GM21529 (cell line): ENCODE data around the gene CCDC57.
"Not testable (repeated sequence)": the region's sequence is repeated elsewhere in the genome, so short reads cannot be mapped to it uniquely, and the experiment has no call there.

Experiments
- ATAC-seq: cut with Tn5 transposase; IDR thresholded peaks from one replicate; pipeline ENCODE4 v1.9.1; 2021; ENCODE audit not compliant: unreplicated experiment

The CCDC57 gene

DNA sequence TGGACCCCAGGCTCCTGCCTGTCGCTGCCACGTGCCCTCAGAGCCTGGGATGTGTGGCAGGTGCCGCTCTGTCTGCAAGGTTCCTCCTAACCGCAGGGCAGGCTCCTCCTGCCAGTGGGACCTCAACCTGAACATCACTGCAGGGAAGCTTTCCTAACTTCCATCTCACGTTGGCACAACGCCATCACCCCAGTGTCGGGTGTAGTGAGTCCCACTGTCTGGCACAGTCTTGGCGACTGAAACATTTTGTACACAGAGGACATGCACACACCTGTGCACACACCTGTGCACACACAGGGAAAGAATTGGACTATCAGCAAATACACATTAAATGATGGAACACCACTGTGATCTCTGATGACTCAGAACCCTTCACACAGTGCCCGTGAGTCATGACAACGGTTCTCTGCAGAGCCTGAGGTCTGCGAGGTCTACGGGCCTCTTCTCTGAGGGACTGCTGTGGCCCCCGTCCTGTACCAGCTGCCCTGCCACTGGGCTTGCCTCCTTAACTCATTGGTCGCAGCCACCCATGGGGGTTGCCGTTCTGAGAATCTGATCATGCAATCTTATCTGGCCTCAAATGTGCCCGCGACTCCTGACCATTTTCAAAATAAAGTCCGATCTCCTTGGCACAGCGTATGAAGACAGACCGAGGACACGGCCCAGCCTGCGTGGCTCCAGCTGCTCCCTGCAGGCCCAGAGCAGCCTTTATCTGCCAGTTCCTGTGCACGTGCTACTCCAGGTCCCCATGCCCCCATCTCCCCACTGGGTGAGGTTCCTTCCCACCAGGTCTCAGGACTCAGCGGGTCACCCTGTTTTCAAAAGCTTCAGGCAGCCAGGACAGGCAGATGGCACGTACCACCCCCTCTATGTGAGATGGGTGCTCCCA lies 7.6 kb downstream of the CCDC57 start:
- ATAC-seq, result no peak

DNA sequence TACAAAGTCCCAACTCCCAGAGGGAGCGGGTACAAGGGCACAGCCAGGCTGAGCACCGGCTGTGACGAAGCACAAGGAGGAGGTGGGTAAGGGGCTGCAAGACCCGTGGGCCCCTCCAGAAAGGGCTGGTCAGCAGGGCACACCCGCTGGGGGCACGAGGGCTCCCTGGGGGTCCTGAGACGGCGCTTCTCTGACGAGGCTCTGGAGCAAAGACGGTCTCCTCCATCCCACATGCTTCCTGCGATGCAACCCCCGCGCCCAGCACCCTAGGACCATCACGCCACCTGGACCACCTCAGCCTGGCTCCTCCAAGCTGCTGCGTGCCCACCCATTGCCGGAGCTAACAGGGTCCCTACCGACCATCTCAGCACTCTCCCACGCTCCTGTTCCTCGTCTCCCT lies 8.7 kb downstream of the CCDC57 start:
- no peak for ATAC-seq

DNA sequence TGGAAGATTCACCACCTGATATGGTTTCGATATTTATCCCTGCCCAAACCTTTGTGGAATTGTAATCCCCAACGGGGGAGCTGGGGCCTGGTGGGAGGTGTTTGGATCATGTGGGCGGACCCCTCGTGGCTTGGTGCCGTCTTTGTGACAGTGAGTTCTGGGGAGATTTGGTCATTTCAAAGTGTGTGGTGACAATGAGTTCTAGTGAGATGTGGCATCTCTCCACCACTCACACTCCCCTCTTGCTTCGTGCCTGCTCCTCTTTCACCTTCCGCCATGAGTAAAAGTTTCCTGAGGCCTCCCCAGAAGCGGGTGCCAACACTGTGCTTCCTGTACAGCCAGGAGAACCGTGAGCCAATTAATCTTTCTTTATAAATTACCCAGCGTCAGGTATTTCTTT lies 9.7 kb downstream of the CCDC57 start:
- no peak for ATAC-seq

DNA sequence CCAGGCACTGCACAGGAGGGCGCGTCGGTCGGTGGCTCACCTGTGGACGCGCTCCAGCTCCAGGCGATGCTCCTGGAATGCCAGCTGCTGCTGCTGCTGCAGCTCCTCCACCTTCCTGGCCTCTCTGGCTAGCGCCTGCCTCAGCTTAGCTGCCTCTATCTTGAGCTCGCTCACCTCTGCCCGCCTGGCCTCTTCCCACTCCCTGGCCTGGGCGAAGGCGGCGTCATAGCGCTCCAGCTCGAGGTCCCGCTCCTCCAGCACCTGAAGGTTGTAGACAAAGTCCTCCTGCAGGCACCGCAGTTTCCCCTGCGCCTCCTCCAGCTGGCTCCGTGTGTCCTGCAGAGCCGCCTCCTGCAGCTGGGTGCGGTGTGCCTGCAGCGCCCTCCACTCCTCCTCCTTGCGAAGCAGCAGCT lies 11.1 kb downstream of the CCDC57 start:
- ATAC-seq, result no peak

DNA sequence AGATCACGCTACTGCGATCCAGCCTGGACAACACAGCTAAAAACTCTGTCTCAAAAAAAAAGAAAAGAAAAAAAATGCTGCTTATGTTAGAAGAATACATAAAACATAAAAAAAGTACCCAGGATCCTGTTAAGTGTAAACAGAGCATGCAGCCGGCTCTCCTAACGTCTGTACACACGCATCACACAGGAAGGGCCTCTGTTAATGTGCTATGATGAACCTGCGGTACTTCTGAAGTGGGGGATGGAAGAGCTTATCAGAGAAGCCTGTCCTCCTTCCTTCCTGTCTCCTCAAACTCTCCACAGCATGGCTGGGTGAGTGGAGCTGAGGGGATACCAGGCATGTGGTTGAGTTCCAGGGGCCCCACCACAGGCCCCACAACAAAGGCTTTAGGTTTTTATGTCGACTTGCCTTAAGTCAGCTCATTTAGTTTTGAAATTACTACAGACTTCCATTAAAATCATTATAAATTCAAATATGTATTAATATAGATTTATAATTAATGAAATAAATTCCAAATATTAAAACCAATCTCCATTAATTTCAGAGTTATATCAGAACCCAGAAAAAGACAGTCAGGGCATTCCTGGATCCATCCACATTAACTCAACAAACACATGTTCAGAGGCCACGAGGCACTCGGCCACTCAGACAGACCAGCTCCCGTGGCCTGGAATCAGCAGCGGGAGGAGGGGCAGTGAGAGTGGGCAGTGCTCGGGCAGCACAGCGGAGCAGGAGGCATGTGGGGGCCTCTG lies 11.7 kb downstream of the CCDC57 start:
- ATAC-seq, result no peak

DNA sequence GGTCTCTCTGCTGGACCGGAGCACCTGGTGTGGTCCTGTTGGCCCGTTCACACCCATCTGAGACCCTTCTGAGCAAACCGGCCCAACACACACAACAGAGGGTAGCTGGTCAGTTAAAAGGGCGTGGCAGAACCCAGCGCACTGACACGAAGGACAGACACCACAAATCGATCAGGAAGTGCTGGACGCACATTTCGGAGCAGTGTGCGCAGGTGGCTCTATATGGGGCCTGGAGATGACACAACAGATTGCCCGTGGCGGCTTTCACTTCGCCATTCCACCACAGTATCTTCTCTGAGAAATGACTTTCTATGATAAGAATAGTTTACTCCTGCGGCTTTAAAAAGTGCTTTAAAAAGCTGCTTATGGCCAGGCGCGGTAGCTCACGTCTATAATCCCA lies 12.5 kb downstream of the CCDC57 start:
- ATAC-seq, result no peak

DNA sequence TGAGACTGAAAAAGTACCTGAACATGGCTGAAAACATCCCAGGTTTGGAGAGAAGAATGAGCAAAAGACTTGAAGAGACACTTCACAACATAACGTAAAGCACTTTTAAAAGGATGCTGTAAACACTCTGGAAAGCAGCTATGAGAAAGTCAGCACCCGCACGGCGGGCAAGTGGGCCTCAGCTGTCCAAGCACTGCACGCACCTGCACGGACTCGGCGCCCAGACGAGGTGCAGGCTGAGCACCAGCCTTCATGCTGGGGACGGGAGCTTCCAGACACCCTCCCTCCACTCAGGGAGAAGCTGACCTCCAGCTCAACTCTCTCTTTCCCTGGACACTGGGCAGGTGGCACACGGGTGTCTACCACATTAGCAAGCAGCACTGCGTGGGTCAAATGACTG lies 13.1 kb downstream of the CCDC57 start:
- ATAC-seq, result no peak

DNA sequence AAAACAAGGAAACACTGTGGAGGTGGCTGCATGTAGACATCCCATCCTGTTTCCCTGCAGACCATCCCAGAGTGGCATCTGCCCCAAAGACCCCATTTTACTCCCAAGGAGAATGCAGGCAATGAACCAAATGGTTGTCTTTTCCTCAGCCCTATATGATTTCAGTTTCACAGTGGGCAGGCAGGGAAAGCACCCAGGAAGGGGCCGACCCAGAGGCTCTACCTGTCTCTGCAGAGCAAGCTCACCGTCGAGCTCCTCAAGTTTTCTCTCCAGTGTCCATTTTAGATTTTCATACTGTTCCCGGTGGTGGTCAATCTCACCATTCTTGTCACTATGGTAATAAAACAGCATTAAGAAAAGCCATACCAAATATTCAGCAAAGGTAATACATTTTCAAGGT lies 14.6 kb downstream of the CCDC57 start:
- no peak for ATAC-seq

DNA sequence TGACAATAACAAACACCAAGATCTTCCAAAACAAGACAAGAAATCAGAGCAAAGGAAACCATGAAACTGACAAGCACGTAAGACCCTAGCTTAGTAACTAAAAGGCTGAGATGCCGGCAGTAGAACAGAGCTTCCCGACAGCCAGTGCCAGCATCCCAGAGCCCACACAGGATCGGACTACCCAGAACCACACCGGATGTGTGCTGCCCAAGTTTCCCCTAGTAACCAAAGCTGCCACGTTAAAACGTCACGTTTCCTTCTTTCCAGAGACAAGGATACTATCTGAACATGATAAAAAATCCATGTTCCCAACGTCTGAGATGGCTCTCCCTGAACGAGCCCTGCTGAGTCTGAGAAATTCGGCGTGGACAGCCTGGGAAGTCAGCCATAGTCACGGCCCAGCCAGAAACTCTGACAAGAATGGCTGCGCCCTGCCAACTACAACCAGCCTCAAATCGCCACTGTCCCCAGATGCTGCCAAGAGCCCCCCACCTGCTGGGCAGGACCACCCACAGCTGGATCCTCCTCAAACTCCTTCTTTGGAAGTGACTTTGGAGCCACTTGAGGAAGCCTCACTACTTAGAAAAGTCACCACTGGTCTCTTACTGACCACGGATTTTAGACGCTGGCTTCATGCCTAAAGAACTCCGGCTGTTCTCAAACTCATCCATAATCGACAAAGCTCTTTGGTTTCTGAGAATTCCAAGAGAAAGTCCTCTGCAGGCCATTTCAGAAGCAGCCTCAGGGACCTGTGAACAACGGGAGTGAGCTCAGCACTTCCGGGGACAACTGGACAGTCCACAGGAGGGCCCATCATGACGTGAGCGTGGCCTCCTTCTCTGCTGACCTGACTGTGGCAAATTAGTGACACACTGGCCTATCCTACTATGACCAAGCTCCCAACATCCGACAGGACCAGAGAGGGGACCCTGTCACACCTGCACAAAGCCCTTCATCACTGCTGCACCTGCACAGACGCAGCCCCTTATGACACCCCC lies 16.7 kb downstream of the CCDC57 start:
- no peak for ATAC-seq

DNA sequence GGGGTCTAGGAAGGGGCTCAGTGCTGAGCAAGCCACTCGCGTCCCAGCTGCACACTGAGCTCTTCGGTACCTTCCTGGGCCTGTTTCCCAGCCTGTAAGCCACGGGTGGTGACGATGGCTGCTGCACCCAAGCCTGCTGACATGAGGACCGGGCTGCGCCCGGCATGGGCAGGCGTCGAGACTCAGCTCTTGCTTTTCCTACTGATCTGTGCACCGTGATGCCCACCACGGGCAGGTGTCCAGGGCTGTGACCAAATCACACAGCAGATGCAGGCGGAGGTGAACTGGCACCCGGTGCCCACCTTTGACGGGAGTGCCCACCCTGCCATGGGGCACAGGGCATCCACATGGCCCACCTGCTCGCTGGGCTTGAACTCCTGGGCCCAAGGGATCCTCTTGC lies 17.9 kb downstream of the CCDC57 start:
- no peak for ATAC-seq

DNA sequence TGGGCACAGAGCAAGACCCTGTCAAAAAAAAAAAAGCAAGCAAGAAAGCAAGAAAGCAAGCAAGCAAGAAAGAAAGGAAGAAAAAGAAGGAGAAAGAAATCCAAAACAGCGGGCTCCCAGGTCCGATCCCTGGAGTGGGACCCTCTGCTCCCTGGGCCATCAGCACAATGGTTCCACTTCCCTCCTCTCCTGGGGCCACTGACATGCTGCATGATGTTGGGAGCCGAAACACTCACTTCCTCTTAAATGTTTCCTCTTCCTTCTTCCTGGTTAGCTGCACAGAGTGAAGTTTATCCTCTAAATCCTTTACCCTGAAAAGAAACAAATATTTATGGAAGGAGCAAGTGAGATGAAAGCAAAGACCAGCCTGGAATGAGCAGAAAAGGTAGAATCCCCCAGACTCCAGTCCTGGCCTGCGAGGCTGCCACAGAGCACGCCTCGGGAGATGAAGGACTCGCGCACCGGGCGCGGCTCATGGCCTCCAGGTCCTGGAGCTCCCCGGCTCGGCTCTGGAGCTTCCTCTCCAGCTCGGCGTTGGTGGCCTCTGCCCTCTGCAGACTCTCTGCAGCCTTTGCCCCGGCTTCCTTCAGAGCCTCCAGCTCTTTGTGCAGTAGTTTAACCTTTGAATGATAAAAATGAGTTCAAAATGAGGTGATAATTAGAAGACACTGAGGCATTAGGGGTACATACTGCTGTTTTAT lies 19.0 kb downstream of the CCDC57 start:
- ATAC-seq, result no peak

DNA sequence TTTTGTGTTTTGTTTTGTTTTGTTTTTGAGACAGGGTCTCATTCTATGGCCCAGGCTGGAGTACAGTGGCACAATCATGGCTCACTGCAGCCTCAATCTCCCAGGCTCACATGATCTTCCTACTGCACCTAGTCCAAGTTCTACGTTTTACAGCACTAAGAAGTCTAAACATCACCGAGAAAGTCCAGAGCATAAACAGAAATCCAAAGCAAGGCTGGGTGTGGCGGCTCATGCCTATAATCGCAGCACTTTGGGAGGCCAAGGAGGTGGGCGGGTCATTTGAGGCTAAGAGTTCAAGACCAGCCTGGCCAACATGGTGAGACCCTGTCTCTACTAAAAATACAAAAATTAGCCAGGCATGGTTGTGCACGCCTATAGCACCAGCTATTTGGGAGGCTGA lies 19.6 kb downstream of the CCDC57 start:
- ATAC-seq, result not testable (repeated sequence)

DNA sequence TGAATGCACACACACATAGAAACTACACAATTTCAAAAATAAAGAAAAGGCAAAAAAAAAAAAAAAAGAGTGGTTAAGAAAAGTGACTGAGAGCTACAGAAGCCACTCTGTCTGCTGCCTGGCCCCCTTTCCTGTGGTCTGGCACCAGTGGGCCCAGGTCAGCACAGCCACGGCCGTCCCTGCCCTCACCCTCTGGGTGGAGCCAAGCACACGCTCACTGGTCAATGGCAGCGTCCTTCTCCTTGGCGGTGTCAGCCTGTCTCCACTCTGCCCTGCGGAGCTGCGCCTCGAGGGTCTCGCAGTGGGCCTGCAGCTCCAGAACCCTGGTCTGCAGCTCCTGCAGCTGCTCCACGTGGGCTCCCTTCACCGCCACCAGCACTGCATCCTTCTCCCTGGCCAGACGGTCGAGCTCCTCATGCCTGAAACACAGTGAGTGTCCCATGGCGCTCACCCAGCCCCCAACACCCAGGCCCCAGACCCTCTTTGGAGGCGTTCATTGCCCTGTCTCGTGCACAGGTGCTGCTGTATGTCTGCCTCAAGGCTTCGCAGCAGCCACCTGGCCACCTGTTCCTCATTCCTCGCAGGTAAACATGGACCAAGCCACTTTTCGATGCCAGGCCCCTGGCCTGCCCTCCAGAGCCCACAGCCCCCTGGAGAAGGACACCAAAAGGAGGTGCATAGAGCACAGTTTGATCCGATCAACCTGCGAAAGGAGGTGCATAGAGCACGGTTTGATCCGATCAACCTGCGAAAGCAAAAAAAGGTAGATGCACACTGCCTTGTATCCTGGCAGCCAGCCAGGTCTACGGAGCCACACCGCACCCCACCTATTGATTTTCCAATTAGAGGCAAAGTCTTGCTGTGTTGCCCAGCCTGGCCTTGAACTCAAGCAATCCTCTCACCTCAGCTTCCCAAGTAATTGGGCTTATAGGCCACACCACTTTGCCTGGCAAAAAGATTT lies 24.4 kb downstream of the CCDC57 start:
- ATAC-seq, result no peak

DNA sequence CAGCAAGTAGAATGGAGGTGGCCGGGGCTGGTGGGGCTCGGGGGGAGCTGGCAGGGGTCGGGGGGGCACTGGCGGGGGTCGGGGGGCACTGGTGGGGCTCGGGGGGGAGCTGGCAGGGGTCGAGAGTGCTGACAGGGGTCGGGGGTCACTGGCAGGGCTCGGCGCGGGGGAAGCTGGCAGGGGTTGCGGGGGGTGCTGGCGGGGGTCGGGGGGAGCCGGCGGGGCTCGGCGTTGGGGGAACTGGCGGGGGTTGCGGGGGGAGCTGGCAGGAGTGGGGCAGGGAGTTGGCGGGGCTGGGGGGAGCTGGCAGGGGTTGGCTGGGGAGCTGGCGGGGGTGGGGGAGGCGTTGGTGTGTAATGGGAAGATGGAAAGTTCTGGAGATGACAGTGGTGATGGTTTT lies 25.1 kb downstream of the CCDC57 start:
- ATAC-seq, result no peak

DNA sequence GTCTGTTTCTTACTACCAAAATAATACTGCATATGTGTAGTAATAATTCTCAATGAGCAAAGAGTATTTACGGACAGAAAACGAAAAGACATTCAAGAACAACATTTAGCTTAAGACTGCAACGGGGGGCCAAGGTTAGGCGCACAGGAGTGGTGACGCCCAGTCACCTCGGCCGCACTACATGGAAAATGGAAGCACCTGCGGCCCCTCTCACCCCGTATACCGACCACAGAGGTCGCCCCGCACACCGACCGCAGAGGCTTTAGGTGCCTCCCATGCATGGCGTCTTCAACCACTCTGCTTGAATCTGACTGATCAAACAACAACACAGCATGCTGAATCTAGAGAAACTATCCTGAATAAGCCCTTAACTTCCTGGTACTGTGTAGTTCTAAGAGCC lies 26.4 kb downstream of the CCDC57 start:
- ATAC-seq, result no peak

DNA sequence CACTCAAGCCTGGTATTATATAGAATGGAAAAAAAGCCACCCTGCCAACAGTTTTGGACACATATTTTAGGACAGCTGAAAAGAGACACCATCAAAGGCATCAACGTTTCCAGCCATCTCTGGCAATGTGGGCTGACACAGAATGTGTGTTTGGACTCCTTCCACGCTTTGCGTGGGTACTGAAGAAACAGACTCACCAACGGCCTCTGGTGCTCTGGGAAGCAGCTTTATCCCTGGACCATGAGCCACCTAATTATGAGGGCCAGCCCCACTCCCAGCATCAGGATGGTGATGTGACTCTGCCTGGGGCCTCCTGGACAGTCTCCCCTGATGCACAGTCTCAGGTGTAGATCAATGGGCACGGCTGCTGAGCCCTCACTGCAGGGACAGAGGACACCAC lies 27.9 kb downstream of the CCDC57 start:
- ATAC-seq, result no peak

DNA sequence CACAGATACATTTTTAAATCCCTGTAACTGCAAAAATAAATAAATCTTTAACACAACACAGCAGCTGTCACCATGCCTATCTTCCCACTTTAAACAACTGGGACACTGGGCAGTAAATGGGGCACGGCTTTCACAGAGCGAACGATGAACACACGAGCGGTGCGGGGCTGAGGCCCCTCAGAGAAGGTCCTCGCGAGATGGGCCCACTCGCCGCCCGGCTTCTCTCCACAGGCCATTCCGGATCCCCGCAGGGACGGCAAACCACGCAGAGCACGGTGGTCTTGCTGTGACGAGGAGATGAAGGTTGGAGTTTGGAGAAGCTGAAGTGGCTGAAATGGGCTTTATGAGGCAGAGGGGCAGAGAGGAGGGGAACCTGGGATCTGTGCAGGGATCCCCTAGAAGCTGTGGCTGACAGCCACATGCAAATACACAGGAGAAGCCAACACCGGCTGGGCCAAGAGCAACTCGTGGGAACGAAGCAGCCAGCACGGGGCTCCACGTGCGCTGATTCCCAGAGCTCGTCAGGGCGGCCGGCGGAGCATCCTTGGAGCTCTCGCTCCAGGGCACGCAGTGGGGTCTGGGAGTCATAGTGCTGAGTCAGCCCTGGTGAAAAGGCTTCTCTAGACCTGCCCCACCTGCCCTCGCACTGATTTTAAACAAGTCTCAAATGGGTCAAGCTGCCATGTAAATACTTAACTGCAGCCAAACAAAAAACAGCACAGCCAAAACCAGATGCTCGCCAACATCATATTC lies 31.7 kb downstream of the CCDC57 start:
- ATAC-seq, result no peak

DNA sequence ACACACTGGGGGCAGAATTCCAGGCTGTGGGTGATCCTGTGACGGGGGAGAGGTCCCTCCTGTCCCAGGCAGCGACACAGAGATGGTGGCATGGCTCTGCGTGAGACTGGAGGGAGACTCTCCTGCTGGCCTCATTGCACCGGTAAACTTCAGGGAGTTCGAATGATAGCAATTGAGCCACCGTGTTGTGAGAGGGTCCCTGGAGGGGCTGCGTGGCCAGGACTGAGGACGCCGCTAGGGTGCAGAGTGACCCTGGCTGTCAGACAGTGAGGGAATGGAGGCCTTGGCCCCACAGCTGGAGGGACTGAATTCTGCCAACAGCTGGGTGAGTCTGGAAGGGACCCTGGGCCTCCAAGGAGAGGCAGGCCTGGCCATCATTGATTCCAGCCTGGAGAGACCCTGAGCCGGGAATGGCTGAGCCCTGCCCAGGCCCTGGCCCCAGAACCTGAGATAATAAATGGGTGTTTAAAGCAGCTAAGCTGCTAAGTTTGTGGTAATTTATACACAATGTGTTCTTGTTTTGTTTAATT lies 32.6 kb downstream of the CCDC57 start:
- no peak for ATAC-seq
